HEK293 (cell line): ENCODE data around the gene ZNF578.
"Not testable (repeated sequence)": the region's sequence is repeated elsewhere in the genome, so short reads cannot be mapped to it uniquely, and the experiment has no call there.

ENCODE experiments used
- CTCF ChIA-PET: fragments of 350-600 bp; formaldehyde crosslinking; extraction: SDS; loops from one replicate; lab custom pipeline; 2021; ENCODE audit warnings: antibody characterized with exemption; lab: Yijun Ruan, JAX
- POLR2A ChIA-PET: fragments of 300-600 bp; formaldehyde crosslinking; extraction: SDS; loops from one replicate; lab custom pipeline; 2020; ENCODE audit warnings: antibody characterized with exemption, inconsistent platforms; lab: Yijun Ruan, JAX
- H3K27ac ChIP-seq: fragments of 200-500 bp; sonication (Bioruptor generic); 2 replicates; pipeline ENCODE4 v1.5.1; 2014; ENCODE audit warnings: low read depth, low read length, control low read depth, inconsistent platforms; ENCODE audit errors: extremely low read depth
- H3K36me3 ChIP-seq, 2 experiments: fragments of 200-500 bp in 1 of 2; sonication (Bioruptor generic) in 1 of 2; 1 replicate in 1 of 2; 2 replicates in 1 of 2; pipeline ENCODE4 v1.5.1; 2014 to 2017; ENCODE audit warnings: inconsistent platforms in 2 of 2, low read length in 2 of 2; ENCODE audit not compliant: control insufficient read depth in 2 of 2, insufficient read depth in 1 of 2
- H3K4me1 ChIP-seq: fragments of 200-500 bp; sonication (Bioruptor generic); 2 replicates; pipeline ENCODE4 v1.5.1; 2014; ENCODE audit warnings: mild to moderate bottlenecking, low read length, inconsistent platforms; ENCODE audit not compliant: control insufficient read depth, insufficient read depth
- H3K4me3 ChIP-seq: 2 replicates; pipeline ENCODE4 v1.5.1; 2011; ENCODE audit warnings: low read depth, mild to moderate bottlenecking, control low read depth, low read length, moderate library complexity
- H3K9me3 ChIP-seq: fragments of 200-500 bp; sonication (Bioruptor generic); 2 replicates; pipeline ENCODE4 v1.5.1; 2014; ENCODE audit warnings: low read depth, low read length, inconsistent platforms; ENCODE audit not compliant: control insufficient read depth, insufficient read depth
- HOXD13 ChIP-seq: sonication (generic); formaldehyde crosslinking; IDR thresholded peaks from 2 replicates; pipeline ENCODE4 v1.8.0; 2022; ENCODE audit warnings: missing genetic modification reagents, borderline replicate concordance
- REPIN1 ChIP-seq: fragments of 450-650 bp; formaldehyde crosslinking; IDR thresholded peaks from 2 replicates; pipeline ENCODE4 v1.5.1; 2017; ENCODE audit warnings: missing biosample characterization, missing genetic modification characterization, low read depth
- ZNF2 ChIP-seq: fragments of 450-650 bp; formaldehyde crosslinking; IDR thresholded peaks from 2 replicates; pipeline ENCODE4 v1.5.1; 2016; ENCODE audit warnings: missing biosample characterization, missing genetic modification characterization
- ZNF211 ChIP-seq: fragments of 450-650 bp; formaldehyde crosslinking; IDR thresholded peaks from 2 replicates; pipeline ENCODE4 v1.5.1; 2016; ENCODE audit warnings: low read depth, missing biosample characterization, missing genetic modification characterization
- ZNF23 ChIP-seq: fragments of 450-650 bp; formaldehyde crosslinking; IDR thresholded peaks from 2 replicates; pipeline ENCODE4 v1.5.1; 2016; ENCODE audit warnings: missing biosample characterization, missing genetic modification characterization, borderline replicate concordance
- ZNF239 ChIP-seq: fragments of 450-650 bp; formaldehyde crosslinking; IDR thresholded peaks from 2 replicates; pipeline ENCODE4 v1.5.1; 2016; ENCODE audit warnings: missing biosample characterization, missing genetic modification characterization
- ZNF302 ChIP-seq: fragments of 450-650 bp; formaldehyde crosslinking; IDR thresholded peaks from 2 replicates; pipeline ENCODE4 v1.5.1; 2016; ENCODE audit warnings: missing biosample characterization, missing genetic modification characterization, low read depth
- ZNF423 ChIP-seq: fragments of 450-650 bp; formaldehyde crosslinking; IDR thresholded peaks from 2 replicates; pipeline ENCODE4 v1.5.1; 2016; ENCODE audit warnings: missing biosample characterization, missing genetic modification characterization
- ZNF473 ChIP-seq: fragments of 450-650 bp; formaldehyde crosslinking; IDR thresholded peaks from 2 replicates; pipeline ENCODE4 v1.5.1; 2017; ENCODE audit warnings: missing biosample characterization, missing genetic modification characterization
- ZNF501 ChIP-seq: fragments of 450-650 bp; formaldehyde crosslinking; IDR thresholded peaks from 2 replicates; pipeline ENCODE4 v1.5.1; 2016; ENCODE audit warnings: missing biosample characterization, missing genetic modification characterization
- ZNF596 ChIP-seq: fragments of 450-650 bp; IDR thresholded peaks from 2 replicates; pipeline ENCODE4 v1.5.0; 2018; ENCODE audit warnings: missing biosample characterization, mild to moderate bottlenecking, missing genetic modification characterization, moderate library complexity
- ZNF621 ChIP-seq: fragments of 450-650 bp; formaldehyde crosslinking; IDR thresholded peaks from 2 replicates; pipeline ENCODE4 v1.5.1; 2017; ENCODE audit warnings: missing biosample characterization, missing genetic modification characterization
- ZNF677 ChIP-seq: fragments of 450-650 bp; IDR thresholded peaks from 2 replicates; pipeline ENCODE4 v1.5.0; 2018; ENCODE audit warnings: missing biosample characterization, mild to moderate bottlenecking, missing genetic modification characterization, moderate library complexity
- ZNF792 ChIP-seq: fragments of 450-650 bp; formaldehyde crosslinking; IDR thresholded peaks from 2 replicates; pipeline ENCODE4 v1.5.1; 2016; ENCODE audit warnings: missing biosample characterization, missing genetic modification characterization
- ZNF843 ChIP-seq: fragments of 450-650 bp; formaldehyde crosslinking; IDR thresholded peaks from 2 replicates; pipeline ENCODE4 v1.5.1; 2016; ENCODE audit warnings: missing biosample characterization, missing genetic modification characterization
- ZSCAN30 ChIP-seq: fragments of 450-650 bp; IDR thresholded peaks from 2 replicates; pipeline ENCODE4 v1.5.1; 2018; ENCODE audit warnings: missing biosample characterization, mild to moderate bottlenecking, missing genetic modification characterization, moderate library complexity
- TF ChIP-seq, protein P1 (sequence below): fragments of 450-650 bp; formaldehyde crosslinking; IDR thresholded peaks from 2 replicates; pipeline ENCODE4 v1.5.1; 2017; ENCODE audit warnings: missing biosample characterization, missing genetic modification characterization
- TF ChIP-seq, protein P2 (sequence below): fragments of 450-650 bp; formaldehyde crosslinking; IDR thresholded peaks from 2 replicates; pipeline ENCODE4 v1.5.1; 2016; ENCODE audit warnings: missing biosample characterization, missing genetic modification characterization
- TF ChIP-seq, protein P3 (sequence below): fragments of 450-650 bp; formaldehyde crosslinking; IDR thresholded peaks from 2 replicates; pipeline ENCODE4 v1.5.1; 2016; ENCODE audit warnings: missing biosample characterization, missing genetic modification characterization
- TF ChIP-seq, protein P4 (sequence below): fragments of 450-650 bp; formaldehyde crosslinking; IDR thresholded peaks from 2 replicates; pipeline ENCODE4 v1.5.1; 2016; ENCODE audit warnings: missing biosample characterization, missing genetic modification characterization

ZNF578 gene

DNA sequence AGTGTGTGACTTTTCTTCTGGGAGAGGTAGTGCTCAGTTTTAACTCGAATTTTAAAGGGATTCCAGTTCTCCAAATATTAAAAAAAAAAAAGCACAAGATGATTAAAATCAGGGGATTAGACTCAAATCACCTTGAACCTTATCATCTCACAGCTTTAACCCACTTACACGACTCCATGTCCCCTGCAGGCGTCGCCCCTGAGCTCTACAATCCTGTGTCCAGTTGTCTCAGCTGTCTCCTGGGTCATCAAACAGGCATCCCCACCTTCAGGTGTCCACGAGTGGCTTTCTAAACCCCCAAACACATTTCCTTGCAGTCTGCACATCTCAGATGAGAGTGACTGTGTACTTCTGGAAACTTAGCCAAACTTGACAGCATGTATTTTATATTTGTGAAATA lies 88.3 kb downstream of the ZNF578 start:
- CTCF ChIA-PET, result no interaction called here
- no peak for TF ChIP-seq ZNF211 (tag by site-specific recombination)
- TF ChIP-seq, protein P1, sequence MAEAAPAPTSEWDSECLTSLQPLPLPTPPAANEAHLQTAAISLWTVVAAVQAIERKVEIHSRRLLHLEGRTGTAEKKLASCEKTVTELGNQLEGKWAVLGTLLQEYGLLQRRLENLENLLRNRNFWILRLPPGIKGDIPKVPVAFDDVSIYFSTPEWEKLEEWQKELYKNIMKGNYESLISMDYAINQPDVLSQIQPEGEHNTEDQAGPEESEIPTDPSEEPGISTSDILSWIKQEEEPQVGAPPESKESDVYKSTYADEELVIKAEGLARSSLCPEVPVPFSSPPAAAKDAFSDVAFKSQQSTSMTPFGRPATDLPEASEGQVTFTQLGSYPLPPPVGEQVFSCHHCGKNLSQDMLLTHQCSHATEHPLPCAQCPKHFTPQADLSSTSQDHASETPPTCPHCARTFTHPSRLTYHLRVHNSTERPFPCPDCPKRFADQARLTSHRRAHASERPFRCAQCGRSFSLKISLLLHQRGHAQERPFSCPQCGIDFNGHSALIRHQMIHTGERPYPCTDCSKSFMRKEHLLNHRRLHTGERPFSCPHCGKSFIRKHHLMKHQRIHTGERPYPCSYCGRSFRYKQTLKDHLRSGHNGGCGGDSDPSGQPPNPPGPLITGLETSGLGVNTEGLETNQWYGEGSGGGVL (tag by site-specific recombination), result no peak
- TF ChIP-seq, protein P2, sequence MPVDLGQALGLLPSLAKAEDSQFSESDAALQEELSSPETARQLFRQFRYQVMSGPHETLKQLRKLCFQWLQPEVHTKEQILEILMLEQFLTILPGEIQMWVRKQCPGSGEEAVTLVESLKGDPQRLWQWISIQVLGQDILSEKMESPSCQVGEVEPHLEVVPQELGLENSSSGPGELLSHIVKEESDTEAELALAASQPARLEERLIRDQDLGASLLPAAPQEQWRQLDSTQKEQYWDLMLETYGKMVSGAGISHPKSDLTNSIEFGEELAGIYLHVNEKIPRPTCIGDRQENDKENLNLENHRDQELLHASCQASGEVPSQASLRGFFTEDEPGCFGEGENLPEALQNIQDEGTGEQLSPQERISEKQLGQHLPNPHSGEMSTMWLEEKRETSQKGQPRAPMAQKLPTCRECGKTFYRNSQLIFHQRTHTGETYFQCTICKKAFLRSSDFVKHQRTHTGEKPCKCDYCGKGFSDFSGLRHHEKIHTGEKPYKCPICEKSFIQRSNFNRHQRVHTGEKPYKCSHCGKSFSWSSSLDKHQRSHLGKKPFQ (tag by site-specific recombination), result no peak
- no peak for TF ChIP-seq ZNF239 (tag by site-specific recombination)
- TF ChIP-seq ZNF2, result no peak
- TF ChIP-seq ZNF501, result no peak
- TF ChIP-seq, protein P3, sequence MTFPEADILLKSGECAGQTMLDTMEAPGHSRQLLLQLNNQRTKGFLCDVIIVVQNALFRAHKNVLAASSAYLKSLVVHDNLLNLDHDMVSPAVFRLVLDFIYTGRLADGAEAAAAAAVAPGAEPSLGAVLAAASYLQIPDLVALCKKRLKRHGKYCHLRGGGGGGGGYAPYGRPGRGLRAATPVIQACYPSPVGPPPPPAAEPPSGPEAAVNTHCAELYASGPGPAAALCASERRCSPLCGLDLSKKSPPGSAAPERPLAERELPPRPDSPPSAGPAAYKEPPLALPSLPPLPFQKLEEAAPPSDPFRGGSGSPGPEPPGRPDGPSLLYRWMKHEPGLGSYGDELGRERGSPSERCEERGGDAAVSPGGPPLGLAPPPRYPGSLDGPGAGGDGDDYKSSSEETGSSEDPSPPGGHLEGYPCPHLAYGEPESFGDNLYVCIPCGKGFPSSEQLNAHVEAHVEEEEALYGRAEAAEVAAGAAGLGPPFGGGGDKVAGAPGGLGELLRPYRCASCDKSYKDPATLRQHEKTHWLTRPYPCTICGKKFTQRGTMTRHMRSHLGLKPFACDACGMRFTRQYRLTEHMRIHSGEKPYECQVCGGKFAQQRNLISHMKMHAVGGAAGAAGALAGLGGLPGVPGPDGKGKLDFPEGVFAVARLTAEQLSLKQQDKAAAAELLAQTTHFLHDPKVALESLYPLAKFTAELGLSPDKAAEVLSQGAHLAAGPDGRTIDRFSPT (tag by site-specific recombination), result no peak
- no peak for TF ChIP-seq ZSCAN30 (tag by site-specific recombination)
- no peak for TF ChIP-seq ZNF423 (tag by site-specific recombination)
- TF ChIP-seq ZNF621 (tag by site-specific recombination), result no peak
- no peak for TF ChIP-seq ZNF302 (tag by site-specific recombination)
- no peak for TF ChIP-seq HOXD13 (CRISPR knock-in tag)
- TF ChIP-seq ZNF596 (tag by site-specific recombination), result no peak
- no peak for TF ChIP-seq REPIN1 (tag by site-specific recombination)
- TF ChIP-seq ZNF473 (tag by site-specific recombination), result no peak
- TF ChIP-seq, protein P4, sequence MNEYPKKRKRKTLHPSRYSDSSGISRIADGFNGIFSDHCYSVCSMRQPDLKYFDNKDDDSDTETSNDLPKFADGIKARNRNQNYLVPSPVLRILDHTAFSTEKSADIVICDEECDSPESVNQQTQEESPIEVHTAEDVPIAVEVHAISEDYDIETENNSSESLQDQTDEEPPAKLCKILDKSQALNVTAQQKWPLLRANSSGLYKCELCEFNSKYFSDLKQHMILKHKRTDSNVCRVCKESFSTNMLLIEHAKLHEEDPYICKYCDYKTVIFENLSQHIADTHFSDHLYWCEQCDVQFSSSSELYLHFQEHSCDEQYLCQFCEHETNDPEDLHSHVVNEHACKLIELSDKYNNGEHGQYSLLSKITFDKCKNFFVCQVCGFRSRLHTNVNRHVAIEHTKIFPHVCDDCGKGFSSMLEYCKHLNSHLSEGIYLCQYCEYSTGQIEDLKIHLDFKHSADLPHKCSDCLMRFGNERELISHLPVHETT, result no peak
- no peak for TF ChIP-seq ZNF792 (tag by site-specific recombination)
- TF ChIP-seq ZNF843 (tag by site-specific recombination), result no peak
- TF ChIP-seq ZNF23 (tag by site-specific recombination), result no peak
- no peak for TF ChIP-seq ZNF677 (tag by site-specific recombination)

DNA sequence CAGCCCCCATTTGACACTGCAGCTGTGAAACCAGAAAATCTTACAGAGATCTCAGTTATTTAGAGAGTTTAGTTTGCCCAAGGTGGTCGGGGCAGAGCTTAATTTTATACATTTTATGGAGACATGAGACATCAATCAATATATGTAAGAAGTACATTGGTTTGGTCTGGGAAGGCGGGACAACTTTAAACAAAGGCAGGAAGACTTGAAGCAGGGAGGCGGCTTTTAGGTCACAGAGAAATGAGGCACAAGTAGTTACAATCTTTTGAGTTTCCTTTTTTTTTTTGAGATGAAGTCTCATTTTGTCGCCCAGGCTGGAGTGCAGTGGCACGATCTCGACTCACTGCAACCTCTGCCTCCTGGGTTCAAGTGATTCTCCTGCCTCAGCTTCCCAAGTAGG lies 89.2 kb downstream of the ZNF578 start:
- CTCF ChIA-PET, result interaction anchor here (0.6 kb wide), 1 partner anchor 475 kb away, joined by 6 read pairs; no protein-coding TSS in a partner anchor
- H3K4me3 ChIP-seq, H3K27ac ChIP-seq, H3K9me3 ChIP-seq, POLR2A ChIA-PET, H3K4me1 ChIP-seq: not testable (repeated sequence)
- peaks cover 0 to 37% of the 10 kb centered on the region in 2 experiments; a peak in 1 of 3 replicates for H3K36me3 ChIP-seq

More for the DNA sequence above, 88.3 kb downstream of the ZNF578 start:
- H3K9me3 ChIP-seq, result no peaks in the 10 kb centered on the region
- POLR2A ChIA-PET, result no interaction called here
- H3K36me3 ChIP-seq, result peaks cover 0 to 32% of the 10 kb centered on the region in 2 experiments; a peak in 1 of 3 replicates
- H3K27ac ChIP-seq, result no peak overlapping the region
- H3K4me3 ChIP-seq, result no peak overlapping the region
- H3K4me1 ChIP-seq, result no peaks in the 10 kb centered on the region
